ENCODE results near the gene VWCE. TPM values are rescaled to one million over a fixed set of nuclear protein-coding genes. Genes with fewer than 3 reads are reported as not detected.
A peak's percentile ranks its signal among the peaks of the same experiment; 100 is the strongest.
"Not testable (repeated sequence)": the region's sequence is repeated elsewhere in the genome, so short reads cannot be mapped to it uniquely, and the experiment has no call there.

VWCE gene
- total and polyA plus RNA-seq, 9 of the 15 experiments (the other 6 are each of a cell fraction or from before 2014, with no cell fraction given) = 0.06 to 1.6 (median 0.63) TPM; not detected in 1

DNA sequence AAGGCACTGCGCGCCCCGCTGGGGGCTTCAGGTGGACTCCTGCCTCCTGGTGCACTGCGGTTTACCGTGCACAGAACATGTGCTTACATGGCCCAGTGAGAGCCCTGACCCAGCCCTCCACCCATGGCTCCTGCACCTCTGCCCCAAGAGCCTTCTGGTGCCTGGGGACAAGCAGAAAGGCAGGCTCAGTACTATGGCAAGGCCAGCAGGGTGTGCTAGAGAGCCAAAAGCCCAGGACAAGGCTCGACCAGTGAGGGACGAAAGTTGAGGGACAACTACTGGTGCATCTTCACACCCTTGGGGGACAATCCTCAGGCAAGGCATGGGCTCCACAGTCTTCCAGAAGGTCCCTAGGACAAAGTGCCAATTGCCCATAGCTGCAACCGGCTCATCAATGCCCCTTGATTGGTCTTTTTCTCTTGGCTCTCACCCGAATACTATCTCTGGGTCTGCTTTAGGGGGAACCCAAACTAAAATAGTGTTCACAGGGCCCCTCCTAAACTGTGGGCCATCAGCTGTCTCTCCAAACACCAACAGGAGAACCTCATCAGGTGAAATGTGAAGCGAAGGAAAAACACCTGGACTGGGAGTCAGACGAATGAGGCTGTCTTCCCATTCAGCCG lies 40.6 kb downstream of the VWCE start (continued):
- no peak for TF ChIP-seq SMAD4 (CRISPR knock-in tag; conservative IDR thresholded peaks at IDR 0.05)
- TF ChIP-seq SRSF1 (IDR thresholded peaks at IDR 0.05; ENCODE audit: low read depth, low read length) = no peak
- no peak for TF ChIP-seq SREBF1 (IDR thresholded peaks at IDR 0.05; ENCODE audit: borderline replicate concordance, low read depth, low read length)
- TF ChIP-seq PCBP1 (IDR thresholded peaks at IDR 0.05; ENCODE audit: low read depth, low read length, poor library complexity, severe bottlenecking) = no peak
- TF ChIP-seq, protein P1, sequence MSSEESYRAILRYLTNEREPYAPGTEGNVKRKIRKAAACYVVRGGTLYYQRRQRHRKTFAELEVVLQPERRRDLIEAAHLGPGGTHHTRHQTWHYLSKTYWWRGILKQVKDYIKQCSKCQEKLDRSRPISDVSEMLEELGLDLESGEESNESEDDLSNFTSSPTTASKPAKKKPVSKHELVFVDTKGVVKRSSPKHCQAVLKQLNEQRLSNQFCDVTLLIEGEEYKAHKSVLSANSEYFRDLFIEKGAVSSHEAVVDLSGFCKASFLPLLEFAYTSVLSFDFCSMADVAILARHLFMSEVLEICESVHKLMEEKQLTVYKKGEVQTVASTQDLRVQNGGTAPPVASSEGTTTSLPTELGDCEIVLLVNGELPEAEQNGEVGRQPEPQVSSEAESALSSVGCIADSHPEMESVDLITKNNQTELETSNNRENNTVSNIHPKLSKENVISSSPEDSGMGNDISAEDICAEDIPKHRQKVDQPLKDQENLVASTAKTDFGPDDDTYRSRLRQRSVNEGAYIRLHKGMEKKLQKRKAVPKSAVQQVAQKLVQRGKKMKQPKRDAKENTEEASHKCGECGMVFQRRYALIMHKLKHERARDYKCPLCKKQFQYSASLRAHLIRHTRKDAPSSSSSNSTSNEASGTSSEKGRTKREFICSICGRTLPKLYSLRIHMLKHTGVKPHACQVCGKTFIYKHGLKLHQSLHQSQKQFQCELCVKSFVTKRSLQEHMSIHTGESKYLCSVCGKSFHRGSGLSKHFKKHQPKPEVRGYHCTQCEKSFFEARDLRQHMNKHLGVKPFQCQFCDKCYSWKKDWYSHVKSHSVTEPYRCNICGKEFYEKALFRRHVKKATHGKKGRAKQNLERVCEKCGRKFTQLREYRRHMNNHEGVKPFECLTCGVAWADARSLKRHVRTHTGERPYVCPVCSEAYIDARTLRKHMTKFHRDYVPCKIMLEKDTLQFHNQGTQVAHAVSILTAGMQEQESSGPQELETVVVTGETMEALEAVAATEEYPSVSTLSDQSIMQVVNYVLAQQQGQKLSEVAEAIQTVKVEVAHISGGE (CRISPR knock-in tag; IDR thresholded peaks at IDR 0.05) = no peak

DNA sequence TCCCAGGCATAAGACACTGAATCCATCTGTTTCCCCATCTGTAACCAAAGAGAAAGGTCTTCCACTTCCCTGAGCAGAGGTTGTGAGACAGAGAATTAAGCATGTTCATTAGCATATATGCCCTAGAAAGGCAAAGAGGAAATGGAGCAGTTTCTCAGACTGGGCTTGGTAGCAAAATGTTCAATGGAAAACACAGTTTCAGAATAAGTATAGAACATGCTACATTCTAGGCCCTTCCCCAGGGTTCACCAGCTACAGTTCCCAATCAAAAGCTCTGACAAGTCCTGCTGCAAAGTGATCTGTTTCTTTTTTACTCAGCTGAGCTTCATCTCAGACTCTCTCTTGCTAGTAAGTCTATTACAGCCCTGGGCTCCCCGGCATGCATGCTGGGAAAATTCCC lies 42.8 kb downstream of the VWCE start:
- POLR2A ChIA-PET = interaction anchor here (0.6 to 0.7 kb wide), 2 partner anchors 10 to 139 kb away, joined by 3 read pairs; no protein-coding TSS in a partner anchor
- WGBS (ENCODE audit: insufficient coverage, low coverage, missing lambda C conversion rate) = 0% methylated on average over 1 of the region's 1 CpG
- H3K27ac ChIP-seq (ENCODE audit: extremely low read depth, low read depth, low read length); H3K9me1 ChIP-seq (ENCODE audit: control insufficient read depth, insufficient read depth, low read length); H4K20me1 ChIP-seq (replicated peaks; ENCODE audit: control insufficient read depth, insufficient read depth, low read length); ATAC-seq; H3K9ac ChIP-seq (ENCODE audit: insufficient read depth in 1 of 2, low read depth in 2 of 2, low read length in 2 of 2); H3K4me1 ChIP-seq (replicated peaks in 1 of 2; ENCODE audit: control insufficient read depth in 2 of 2, insufficient read depth in 2 of 2, low read length in 2 of 2); DNase-seq (ENCODE audit: extremely low read depth in 1 of 4, low spot score in 3 of 4); H2AFZ ChIP-seq (ENCODE audit: low read depth, low read length); H3K79me2 ChIP-seq (ENCODE audit: control insufficient read depth, insufficient read depth, low read length); FAIRE-seq; H3K4me2 ChIP-seq (ENCODE audit: insufficient read depth, low read length); H3K9me3 ChIP-seq (replicated peaks; ENCODE audit: control insufficient read depth, insufficient read depth, low read depth, low read length); H3K36me3 ChIP-seq (ENCODE audit: control insufficient read depth, insufficient read depth, low read length); in situ Hi-C loops (cut with MboI); BruUV-seq (replicated peaks); H3K4me3 ChIP-seq; intact Hi-C loops (cut with micrococcal nuclease): not testable (repeated sequence)
- CTCF ChIA-PET (ENCODE audit: low intra/inter-chr PET ratio) = interaction anchor here (3.4 kb wide), 1 partner anchor 133 kb away, joined by 39 read pairs; no protein-coding TSS in a partner anchor
- TF ChIP-seq ZNF239 (CRISPR knock-in tag; IDR thresholded peaks at IDR 0.05) = peak; percentile 90
- peaks cover 9 to 36% of the 10 kb centered on the region in 2 experiments; a peak in 4 of 5 replicates for H3K27me3 ChIP-seq (ENCODE audit: control insufficient read depth in 2 of 2, insufficient read depth in 2 of 2, low read length in 2 of 2)

DNA sequence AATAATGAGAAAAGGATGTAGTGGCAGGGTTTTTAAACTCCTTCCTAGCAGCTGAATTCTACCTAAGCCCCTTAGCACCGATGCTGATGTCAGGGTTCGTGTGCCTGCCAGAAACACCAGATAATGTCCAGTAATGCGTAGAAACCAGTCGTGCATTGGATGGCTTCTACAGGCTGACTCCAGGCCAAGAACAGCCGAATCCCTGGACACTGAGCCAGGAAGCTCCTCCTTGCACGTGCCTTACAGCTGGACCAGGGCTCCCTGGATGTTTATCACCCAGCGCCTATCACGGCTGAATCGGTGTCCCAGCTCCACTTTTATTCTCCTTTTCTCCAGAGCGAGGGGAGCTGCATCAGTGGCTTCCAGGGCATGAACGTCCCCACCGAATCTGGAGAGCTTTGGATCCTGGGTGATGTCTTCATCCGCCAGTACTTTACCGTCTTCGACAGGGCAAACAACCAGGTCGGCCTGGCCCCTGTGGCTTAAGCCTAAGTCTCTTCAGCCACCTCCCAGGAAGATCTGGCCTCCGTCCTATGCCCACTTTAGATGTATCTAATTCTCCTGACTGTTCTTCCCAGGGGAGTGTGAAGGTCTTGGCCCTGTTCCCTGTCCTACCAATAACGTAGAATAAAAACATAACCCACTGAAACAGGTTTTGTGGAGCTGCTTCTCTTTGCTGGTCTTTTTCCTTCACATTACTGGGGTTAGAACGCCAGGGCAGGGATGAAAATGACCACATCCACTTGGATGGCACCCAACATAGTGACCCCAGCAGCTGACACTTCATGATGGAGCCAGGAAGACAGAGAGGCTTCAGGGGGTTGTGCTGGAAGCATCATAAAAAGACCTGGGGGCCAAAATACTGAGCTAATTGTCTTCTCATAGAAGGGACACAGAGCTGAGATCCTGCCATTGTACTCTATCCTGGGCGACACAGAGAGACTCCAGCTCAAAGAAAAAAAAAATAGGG lies 44.0 kb downstream of the VWCE start:
- 11% methylated on average over 19 of the region's 20 CpGs for WGBS (ENCODE audit: insufficient coverage, low coverage, missing lambda C conversion rate)
- H4K20me1 ChIP-seq (replicated peaks; ENCODE audit: control insufficient read depth, insufficient read depth, low read length); intact Hi-C loops (cut with micrococcal nuclease); H3K9me1 ChIP-seq (ENCODE audit: control insufficient read depth, insufficient read depth, low read length); H3K27ac ChIP-seq (ENCODE audit: extremely low read depth, low read depth, low read length); FAIRE-seq; H3K4me2 ChIP-seq (ENCODE audit: insufficient read depth, low read length); DNase-seq (ENCODE audit: extremely low read depth in 1 of 4, low spot score in 3 of 4); H2AFZ ChIP-seq (ENCODE audit: low read depth, low read length); H3K4me1 ChIP-seq (replicated peaks in 1 of 2; ENCODE audit: control insufficient read depth in 2 of 2, insufficient read depth in 2 of 2, low read length in 2 of 2); H3K4me3 ChIP-seq; H3K36me3 ChIP-seq (ENCODE audit: control insufficient read depth, insufficient read depth, low read length); H3K79me2 ChIP-seq (ENCODE audit: control insufficient read depth, insufficient read depth, low read length); ATAC-seq; in situ Hi-C loops (cut with MboI); BruUV-seq (replicated peaks); H3K9me3 ChIP-seq (replicated peaks; ENCODE audit: control insufficient read depth, insufficient read depth, low read depth, low read length): not testable (repeated sequence)
- Histone ChIP-seq H3K27me3 (ENCODE audit: control insufficient read depth in 2 of 2, insufficient read depth in 2 of 2, low read length in 2 of 2) (peaks cover 12 to 36% of the 10 kb centered on the region in 2 experiments), H3K9ac (ENCODE audit: insufficient read depth in 1 of 2, low read depth in 2 of 2, low read length in 2 of 2) (0 out of 4 replicates have a peak overlapping the region, but pooled peaks of 1 of the 2 experiments have one; percentile 35)
- POLR2A ChIA-PET = interaction anchor here (0.6 kb wide), 1 partner anchor 291 kb away, joined by 3 read pairs; no protein-coding TSS in a partner anchor
- CTCF ChIA-PET (ENCODE audit: low intra/inter-chr PET ratio) = interaction anchor here (0.7 kb wide), 1 partner anchor 135 kb away, joined by 3 read pairs; no protein-coding TSS in a partner anchor
